ENCODE measurements around the gene CALM3. TPM values are rescaled to one million over a fixed set of nuclear protein-coding genes. Genes with fewer than 3 reads are reported as not detected.

CALM3 gene
- total and polyA plus RNA-seq, 2 donors (not counting 3 experiments of a cell fraction or from before 2014, with no cell fraction given), result 305 to 425 TPM

- DNase-seq (ENCODE audit: low read depth, low spot score), result no peak
- no peak overlapping the region for H3K9ac ChIP-seq (replicated peaks; ENCODE audit: extremely low read depth, insufficient read depth, low read length)
- H3K79me2 ChIP-seq (ENCODE audit: control insufficient read depth, insufficient read depth, low read length), result no peaks in the 10 kb centered on the region
- H2AFZ ChIP-seq (ENCODE audit: low read depth, low read length), result no peak overlapping the region
- no peak for TF ChIP-seq POLR2AphosphoS5 (IDR thresholded peaks at IDR 0.05; ENCODE audit: insufficient read depth, low read depth, low read length)
- peak; percentile 76 for TF ChIP-seq EZH2 (IDR thresholded peaks at IDR 0.05; ENCODE audit: borderline replicate concordance, low read depth, low read length, severe bottlenecking)
- no peak for TF ChIP-seq JUN (IDR thresholded peaks at IDR 0.05; ENCODE audit: borderline replicate concordance, insufficient read depth, insufficient read length, low read depth)
- no peak for TF ChIP-seq FOS (IDR thresholded peaks at IDR 0.05; ENCODE audit: borderline replicate concordance, insufficient read depth, low read length)
- TF ChIP-seq GATA2 (IDR thresholded peaks at IDR 0.05; ENCODE audit: insufficient read depth, insufficient read length, low read depth, low read length), result no peak
- TF ChIP-seq POLR2A (IDR thresholded peaks at IDR 0.05; ENCODE audit: low read depth, low read length), result no peak
- peaks cover 13 to 22% of the 10 kb centered on the region in 2 experiments for H3K27me3 ChIP-seq (ENCODE audit: control insufficient read depth in 2 of 2, insufficient read depth in 2 of 2, low read length in 2 of 2)
- no peak overlapping the region for H3K27ac ChIP-seq (ENCODE audit: insufficient read depth, low read depth, low read length)
- POLR2A ChIA-PET, result no interaction called here
- intact Hi-C loops (cut with micrococcal nuclease), result loop anchor here (2.0 kb wide), 1 partner anchor 55 kb away; no protein-coding TSS in a partner anchor
- CTCF ChIA-PET, result interaction anchor here (1.1 to 1.8 kb wide), 3 partner anchors 8 to 46 kb away, joined by 3 to 7 read pairs (median 5); no protein-coding TSS in a partner anchor
- BruUV-seq (replicated peaks), result no TSS peak
- peaks cover 14% of the 10 kb centered on the region for H3K4me1 ChIP-seq (ENCODE audit: control insufficient read depth, extremely low read depth, insufficient read depth, low read length)
- no peaks in the 10 kb centered on the region for H4K20me1 ChIP-seq (replicated peaks; ENCODE audit: control insufficient read depth, extremely low read depth, insufficient read depth, low read length)
- no peaks in the 10 kb centered on the region for H3K9me3 ChIP-seq (replicated peaks; ENCODE audit: control insufficient read depth, insufficient read depth, low read length)
- H3K9me1 ChIP-seq (replicated peaks; ENCODE audit: control insufficient read depth, extremely low read depth, insufficient read depth, low read length), result no peaks in the 10 kb centered on the region
- no peaks in the 10 kb centered on the region for H3K36me3 ChIP-seq (ENCODE audit: control insufficient read depth in 2 of 2, extremely low read depth in 1 of 2, insufficient read depth in 2 of 2, low read length in 2 of 2)
- FAIRE-seq, result no peak
- dilution Hi-C loops (cut with MboI; ENCODE audit: extremely low pct_ligation_motif_present, low sequenced_read_pairs), result no loop called here
- H3K4me3 ChIP-seq (replicated peaks in 1 of 3; ENCODE audit: insufficient read depth in 1 of 3, low read depth in 1 of 3, low read length in 3 of 3), result no peak overlapping the region
- no peak overlapping the region for H3K4me2 ChIP-seq (ENCODE audit: insufficient read depth, low read length)
Observed at GRCh38 chr19:46660008-46660517, 58.9 kb downstream of the CALM3 start.

Other genes with a start within 250 kb of the CALM3 start
- 0.35 and 0.75 TPM in 2 replicates for gene CCDC8, start 187.8 kb upstream of the CALM3 start, total RNA-seq
- gene CCDC8, start 187.8 kb upstream of the CALM3 start, polyA plus RNA-seq, result 0.18 and 0.19 TPM in 2 replicates
- 0.07 TPM in 1 of 2 replicates, not detected in the other for gene PNMA8C, start 172.4 kb upstream of the CALM3 start, total RNA-seq
- gene PNMA8C, start 172.4 kb upstream of the CALM3 start, polyA plus RNA-seq, result not detected in 2 replicates
- gene PNMA8A, start 129.8 kb upstream of the CALM3 start, total RNA-seq, result 0.16 and 0.27 TPM in 2 replicates
- gene PNMA8A, start 129.8 kb upstream of the CALM3 start, polyA plus RNA-seq, result 0.08 and 0.25 TPM in 2 replicates
- 0.11 TPM in 1 of 2 replicates, not detected in the other for gene PNMA8B, start 105.5 kb upstream of the CALM3 start, total RNA-seq
- 0.02 TPM in 1 of 2 replicates, not detected in the other for gene PNMA8B, start 105.5 kb upstream of the CALM3 start, polyA plus RNA-seq
- 0.55 and 1.1 TPM in 2 replicates for gene PTGIR, start 23.8 kb downstream of the CALM3 start, total RNA-seq
- gene PTGIR, start 23.8 kb downstream of the CALM3 start, polyA plus RNA-seq, result 2.7 and 3.8 TPM in 2 replicates
- not detected in 2 replicates for gene GNG8, start 34.9 kb downstream of the CALM3 start, total RNA-seq
- not detected in 2 replicates for gene GNG8, start 34.9 kb downstream of the CALM3 start, polyA plus RNA-seq
- 0.22 and 0.65 TPM in 2 replicates for gene DACT3, start 59.9 kb downstream of the CALM3 start, total RNA-seq
- gene DACT3, start 59.9 kb downstream of the CALM3 start, polyA plus RNA-seq, result 0.76 and 0.83 TPM in 2 replicates
- gene PRKD2, start 115.8 kb downstream of the CALM3 start, total RNA-seq, result 94.9 and 101 TPM in 2 replicates
- 40.4 and 42.4 TPM in 2 replicates for gene PRKD2, start 115.8 kb downstream of the CALM3 start, polyA plus RNA-seq
- 28.6 and 32.8 TPM in 2 replicates for gene FKRP, start 144.7 kb downstream of the CALM3 start, total RNA-seq
- 31.5 and 33.5 TPM in 2 replicates for gene FKRP, start 144.7 kb downstream of the CALM3 start, polyA plus RNA-seq
- 108 and 116 TPM in 2 replicates for gene STRN4, start 145.1 kb downstream of the CALM3 start, total RNA-seq
- 144 and 179 TPM in 2 replicates for gene STRN4, start 145.1 kb downstream of the CALM3 start, polyA plus RNA-seq
- 105 and 114 TPM in 2 replicates for gene SLC1A5, start 187.3 kb downstream of the CALM3 start, total RNA-seq
- gene SLC1A5, start 187.3 kb downstream of the CALM3 start, polyA plus RNA-seq, result 114 TPM in 2 replicates
- gene AP2S1, start 249.5 kb downstream of the CALM3 start, total RNA-seq, result 279 and 313 TPM in 2 replicates
- gene AP2S1, start 249.5 kb downstream of the CALM3 start, polyA plus RNA-seq, result 376 and 417 TPM in 2 replicates